CD4-positive, alpha-beta memory T cell (primary cell): ENCODE measurements around the gene TOP2B. TPM values are rescaled to one million over a fixed set of nuclear protein-coding genes. Genes with fewer than 3 reads are reported as not detected.

Experiments
- CTCF ChIA-PET: fragments of 350-600 bp; sonication (Branson Sonifier 250); formaldehyde crosslinking; loops from one replicate; lab custom pipeline; 2021; ENCODE audit warnings: inconsistent platforms; ENCODE audit not compliant: partially characterized antibody; lab: Charles Lee
- POLR2A ChIA-PET: fragments of 350-600 bp; sonication (Branson Sonifier 250); formaldehyde crosslinking; loops from one replicate; lab custom pipeline; 2021; ENCODE audit not compliant: partially characterized antibody; lab: Charles Lee
- DNase-seq, 5 donors: peaks; one replicate each; pipeline versions ENCODE4 v3.0.0 to v3.0.0-alpha.2; 2020 to 2022; ENCODE audit warnings: mixed read lengths in 1 of 5
- H3K27ac ChIP-seq: one replicate; pipeline ENCODE4 v1.7.0; 2013; ENCODE audit warnings: low read depth, low read length
- H3K27me3 ChIP-seq: 2 replicates; pipeline ENCODE4 v1.7.0; 2013; ENCODE audit warnings: mild to moderate bottlenecking, low read length, moderate library complexity; ENCODE audit not compliant: insufficient read depth
- H3K36me3 ChIP-seq: 2 replicates; pipeline ENCODE4 v1.7.0; 2013; ENCODE audit warnings: mild to moderate bottlenecking, low read length, moderate library complexity; ENCODE audit not compliant: insufficient read depth
- H3K4me1 ChIP-seq: 2 replicates; pipeline ENCODE4 v1.7.0; 2013; ENCODE audit warnings: mild to moderate bottlenecking, low read length, moderate library complexity; ENCODE audit not compliant: insufficient read depth
- H3K4me3 ChIP-seq, 2 donors: one replicate each; pipeline ENCODE4 v1.7.0; 2013; ENCODE audit warnings: low read length in 2 of 2, mild to moderate bottlenecking in 1 of 2
- H3K9me3 ChIP-seq, 2 donors: one replicate each; pipeline ENCODE4 v1.7.0; 2013; ENCODE audit warnings: low read length in 2 of 2, control low read depth in 1 of 2; ENCODE audit not compliant: control insufficient read depth in 1 of 2
- H3K27ac Mint-ChIP-seq, 7 donors: one replicate each; pipeline ENCODE4 v1.8.0; 2020 to 2021; ENCODE audit warnings: mixed read lengths in 7 of 7, mild to moderate bottlenecking in 6 of 7, inconsistent platforms in 3 of 7, moderate library complexity in 3 of 7
- H3K27me3 Mint-ChIP-seq, 2 donors: one replicate each; pipeline ENCODE4 v1.8.0; 2020 to 2021; ENCODE audit warnings: mixed read lengths in 2 of 2
- H3K36me3 Mint-ChIP-seq, 2 donors: one replicate each; pipeline ENCODE4 v1.8.0; 2020 to 2021; ENCODE audit warnings: mixed read lengths in 2 of 2, inconsistent platforms in 1 of 2, mild to moderate bottlenecking in 1 of 2
- H3K4me1 Mint-ChIP-seq, 4 donors: one replicate each; pipeline ENCODE4 v1.8.0; 2020 to 2021; ENCODE audit warnings: mixed read lengths in 4 of 4, mild to moderate bottlenecking in 1 of 4
- H3K4me3 Mint-ChIP-seq, 8 donors: one replicate each; pipeline ENCODE4 v1.8.0; 2020 to 2021; ENCODE audit warnings: mixed read lengths in 8 of 8, mild to moderate bottlenecking in 7 of 8, moderate library complexity in 6 of 8, inconsistent platforms in 3 of 8
- H3K9me3 Mint-ChIP-seq, 8 donors: one replicate each; pipeline ENCODE4 v1.8.0; 2020 to 2021; ENCODE audit warnings: mixed read lengths in 8 of 8, mild to moderate bottlenecking in 5 of 8, inconsistent platforms in 3 of 8, moderate library complexity in 1 of 8
- intact Hi-C: fragments of 100-400 bp; cut with micrococcal nuclease; formaldehyde crosslinking; loops from one replicate; pipeline ENCODE4 v1.15.1; 2023
- polyA plus RNA-seq, 2 donors: library from polyadenylated mRNA; unstranded; fragments of 300-500 nt; fragmentation: Illumina TruSeq; gene quantifications; one replicate each; pipeline ENCODE4 v1.2.3, GENCODE V29; 2021
- total RNA-seq, 2 experiments: library from RNA; stranded (reverse); gene quantifications; one replicate each; pipeline ENCODE4 v1.2.3, GENCODE V29; 2021

Gene TOP2B, protein sequence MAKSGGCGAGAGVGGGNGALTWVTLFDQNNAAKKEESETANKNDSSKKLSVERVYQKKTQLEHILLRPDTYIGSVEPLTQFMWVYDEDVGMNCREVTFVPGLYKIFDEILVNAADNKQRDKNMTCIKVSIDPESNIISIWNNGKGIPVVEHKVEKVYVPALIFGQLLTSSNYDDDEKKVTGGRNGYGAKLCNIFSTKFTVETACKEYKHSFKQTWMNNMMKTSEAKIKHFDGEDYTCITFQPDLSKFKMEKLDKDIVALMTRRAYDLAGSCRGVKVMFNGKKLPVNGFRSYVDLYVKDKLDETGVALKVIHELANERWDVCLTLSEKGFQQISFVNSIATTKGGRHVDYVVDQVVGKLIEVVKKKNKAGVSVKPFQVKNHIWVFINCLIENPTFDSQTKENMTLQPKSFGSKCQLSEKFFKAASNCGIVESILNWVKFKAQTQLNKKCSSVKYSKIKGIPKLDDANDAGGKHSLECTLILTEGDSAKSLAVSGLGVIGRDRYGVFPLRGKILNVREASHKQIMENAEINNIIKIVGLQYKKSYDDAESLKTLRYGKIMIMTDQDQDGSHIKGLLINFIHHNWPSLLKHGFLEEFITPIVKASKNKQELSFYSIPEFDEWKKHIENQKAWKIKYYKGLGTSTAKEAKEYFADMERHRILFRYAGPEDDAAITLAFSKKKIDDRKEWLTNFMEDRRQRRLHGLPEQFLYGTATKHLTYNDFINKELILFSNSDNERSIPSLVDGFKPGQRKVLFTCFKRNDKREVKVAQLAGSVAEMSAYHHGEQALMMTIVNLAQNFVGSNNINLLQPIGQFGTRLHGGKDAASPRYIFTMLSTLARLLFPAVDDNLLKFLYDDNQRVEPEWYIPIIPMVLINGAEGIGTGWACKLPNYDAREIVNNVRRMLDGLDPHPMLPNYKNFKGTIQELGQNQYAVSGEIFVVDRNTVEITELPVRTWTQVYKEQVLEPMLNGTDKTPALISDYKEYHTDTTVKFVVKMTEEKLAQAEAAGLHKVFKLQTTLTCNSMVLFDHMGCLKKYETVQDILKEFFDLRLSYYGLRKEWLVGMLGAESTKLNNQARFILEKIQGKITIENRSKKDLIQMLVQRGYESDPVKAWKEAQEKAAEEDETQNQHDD (N-terminal part only)
- total RNA-seq (100 to 1,000 TPM; 161 to 175 TPM), polyA plus RNA-seq (100 to 1,000 TPM in 1 of 2 donors, 10 to 100 TPM in 1; 28.9 to 105 TPM)

DNA sequence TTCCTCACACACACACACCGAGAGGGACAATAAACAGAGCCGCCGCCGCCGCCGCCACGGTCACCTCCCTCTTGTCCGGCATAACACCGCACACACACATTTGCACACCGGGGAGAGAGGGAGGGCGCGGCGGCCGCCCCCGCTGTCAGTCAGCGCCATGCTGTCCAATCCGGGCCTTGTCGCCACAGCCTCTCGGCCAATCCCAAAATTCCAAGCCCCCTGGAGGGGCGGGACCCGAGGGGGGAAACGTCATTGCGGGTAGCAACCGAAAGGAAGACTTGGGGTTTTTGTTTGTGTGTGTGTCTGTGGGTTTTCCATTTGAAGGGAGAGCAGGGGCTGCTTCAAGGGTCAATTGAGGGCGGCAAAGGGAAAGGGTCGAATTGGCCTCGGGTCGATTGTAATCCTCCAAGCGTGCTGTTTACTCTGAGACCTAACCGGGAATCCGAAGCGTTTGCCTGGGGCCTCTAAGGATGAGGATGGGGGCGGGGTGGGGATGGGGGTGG is at the start of gene TOP2B:
Gene TOP2B (minus strand): TSS at position 96 of the 503 bp plus-strand sequence. CDS start 610 bp downstream, outside the sequence.
- Mint-ChIP-seq H3K36me3 (peaks cover 0 to 14% of the 10 kb centered on the region in 2 donors), H3K27me3 (no peaks in the 10 kb centered on the region), H3K4me1 (peaks cover 27 to 58% (median 43%) of the 10 kb centered on the region in 4 donors), H3K27ac (peak within 1 kb of the TSS; percentile 99 to 100 (median 100)), H3K9me3 (no peaks in the 10 kb centered on the region), H3K4me3 (peak within 1 kb of the TSS; percentile 98 to 100 (median 99))
- no peaks in the 10 kb centered on the region for H3K9me3 ChIP-seq
- peak; percentile 94 to 97 (median 95) for DNase-seq
- peaks cover 45% of the 10 kb centered on the region for H3K4me1 ChIP-seq
- H3K36me3 ChIP-seq: no peaks in the 10 kb centered on the region
- intact Hi-C loops: loop anchor here (1.0 to 10.0 kb wide), 7 partner anchors 77 to 1817 kb away; partner anchors contain the start of genes NGLY1, NKIRAS1, NR1D2 and RPL15
- peak within 1 kb of the TSS; percentile 51 to 79 for H3K4me3 ChIP-seq
- ChIA-PET CTCF (interaction anchor here (1.3 to 4.8 kb wide), 5 partner anchors 16 to 193 kb away, joined by 4 to 29 read pairs (median 12); partner anchors contain the start of gene NGLY1), POLR2A (interaction anchor here (1.0 to 1.9 kb wide), 4 partner anchors 14 to 119 kb away, joined by 3 to 10 read pairs (median 8); partner anchors contain the start of gene NGLY1)
- H3K27me3 ChIP-seq: no peaks in the 10 kb centered on the region
- peak within 1 kb of the TSS; percentile 86 for H3K27ac ChIP-seq

DNA sequence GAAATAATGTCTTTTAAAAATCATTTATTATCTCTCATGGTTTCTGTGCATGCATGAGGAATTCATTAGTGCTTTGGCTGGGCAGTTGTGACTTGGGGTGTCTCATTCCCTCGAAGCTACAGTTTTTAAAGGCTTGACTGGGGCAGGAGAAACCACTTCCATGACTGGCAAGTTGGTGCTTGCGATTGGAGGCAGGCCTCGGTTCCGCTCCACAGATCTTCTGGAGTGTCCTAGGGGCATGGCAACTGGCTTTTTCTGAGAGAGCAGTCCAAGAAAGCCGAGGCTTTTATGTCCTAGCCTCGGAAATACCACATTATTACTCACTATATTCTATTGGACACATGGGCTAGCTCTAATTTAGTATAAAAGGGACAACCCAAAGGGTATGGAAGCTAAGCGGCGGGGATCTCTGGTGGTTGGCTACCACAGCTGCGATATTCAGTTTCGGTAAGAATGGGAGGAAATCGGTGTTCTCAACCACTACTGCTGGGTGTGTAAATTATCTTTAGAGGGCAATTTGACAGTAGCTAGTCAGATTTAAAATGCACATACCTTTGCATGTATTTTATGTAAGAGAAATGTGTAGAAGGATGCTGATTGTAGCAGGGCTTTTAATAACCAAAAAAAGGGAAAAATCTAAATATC is 48.8 kb upstream of the TOP2B start:
- no peak for DNase-seq

GRCh38 chr3:25711090-25711489 is 46.4 kb upstream of the TOP2B start:
- H3K36me3 Mint-ChIP-seq: no peaks in the 10 kb centered on the region
- no peak for DNase-seq
- H3K36me3 ChIP-seq: no peaks in the 10 kb centered on the region
- H3K27ac ChIP-seq: no peak overlapping the region
- intact Hi-C loops: no loop called here
- ChIA-PET POLR2A (no interaction called here), CTCF (no interaction called here)
- no peaks in the 10 kb centered on the region for H3K27me3 ChIP-seq
- H3K4me3 Mint-ChIP-seq: no peak overlapping the region
- H3K27me3 Mint-ChIP-seq: peaks cover 10 to 11% of the 10 kb centered on the region in 2 donors
- no peaks in the 10 kb centered on the region for H3K4me1 ChIP-seq
- H3K4me3 ChIP-seq: no peak overlapping the region
- H3K9me3 Mint-ChIP-seq: peaks cover 0 to 2% (median 0%) of the 10 kb centered on the region in 8 donors
- H3K27ac Mint-ChIP-seq: no peak overlapping the region
- no peaks in the 10 kb centered on the region for H3K9me3 ChIP-seq
- H3K4me1 Mint-ChIP-seq: no peaks in the 10 kb centered on the region

More for the DNA sequence above, 48.8 kb upstream of the TOP2B start:
- Histone ChIP-seq H3K36me3 (no peaks in the 10 kb centered on the region), H3K27ac (no peak overlapping the region), H3K4me1 (no peaks in the 10 kb centered on the region), H3K4me3 (no peak overlapping the region), H3K9me3 (no peaks in the 10 kb centered on the region), H3K27me3 (no peaks in the 10 kb centered on the region)
- H3K27me3 Mint-ChIP-seq: peaks cover 3 to 5% of the 10 kb centered on the region in 2 donors
- H3K4me1 Mint-ChIP-seq: peaks cover 0 to 3% (median 0%) of the 10 kb centered on the region in 4 donors
- H3K9me3 Mint-ChIP-seq: peaks cover 0 to 4% (median 0%) of the 10 kb centered on the region in 8 donors
- H3K36me3 Mint-ChIP-seq: peaks cover 5 to 7% of the 10 kb centered on the region in 2 donors
- H3K27ac Mint-ChIP-seq: no peak overlapping the region
- CTCF ChIA-PET: no interaction called here
- H3K4me3 Mint-ChIP-seq: no peak overlapping the region
- POLR2A ChIA-PET: no interaction called here
- intact Hi-C loops: no loop called here

- H3K36me3 Mint-ChIP-seq: no peaks in the 10 kb centered on the region
- no peak for DNase-seq
- no peak overlapping the region for H3K4me3 ChIP-seq
- H3K27me3 Mint-ChIP-seq: peaks cover 17 to 20% of the 10 kb centered on the region in 2 donors
- H3K4me1 Mint-ChIP-seq: no peaks in the 10 kb centered on the region
- no peak overlapping the region for H3K27ac Mint-ChIP-seq
- H3K27me3 ChIP-seq: no peaks in the 10 kb centered on the region
- H3K4me1 ChIP-seq: no peaks in the 10 kb centered on the region
- no peak overlapping the region for H3K4me3 Mint-ChIP-seq
- H3K9me3 ChIP-seq: no peaks in the 10 kb centered on the region
- H3K36me3 ChIP-seq: no peaks in the 10 kb centered on the region
- no peak overlapping the region for H3K27ac ChIP-seq
- POLR2A ChIA-PET: no interaction called here
- H3K9me3 Mint-ChIP-seq: peaks cover 0 to 2% (median 0%) of the 10 kb centered on the region in 8 donors
- CTCF ChIA-PET: no interaction called here
- intact Hi-C loops: no loop called here
Observed at GRCh38 chr3:25708036-25708435, 43.3 kb upstream of the TOP2B start.

GRCh38 chr3:25707268-25707926 is 42.7 kb upstream of the TOP2B start:
- Mint-ChIP-seq H3K4me1 (no peaks in the 10 kb centered on the region), H3K36me3 (no peaks in the 10 kb centered on the region), H3K27ac (no peak overlapping the region), H3K4me3 (no peak overlapping the region), H3K27me3 (peaks cover 17 to 24% of the 10 kb centered on the region in 2 donors), H3K9me3 (peaks cover 0 to 2% (median 0%) of the 10 kb centered on the region in 8 donors)
- H3K9me3 ChIP-seq: no peaks in the 10 kb centered on the region
- H3K36me3 ChIP-seq: no peaks in the 10 kb centered on the region
- CTCF ChIA-PET: interaction anchor here (0.6 to 1.3 kb wide), 2 partner anchors 10 to 147 kb away, joined by 3 read pairs; no protein-coding TSS in a partner anchor
- no peaks in the 10 kb centered on the region for H3K27me3 ChIP-seq
- intact Hi-C loops: no loop called here
- H3K4me1 ChIP-seq: no peaks in the 10 kb centered on the region
- no peak for DNase-seq
- H3K4me3 ChIP-seq: no peak overlapping the region
- H3K27ac ChIP-seq: no peak overlapping the region
- POLR2A ChIA-PET: no interaction called here

GRCh38 chr3:25706213-25706612 is 41.5 kb upstream of the TOP2B start:
- Histone ChIP-seq H3K9me3 (no peaks in the 10 kb centered on the region), H3K4me1 (no peaks in the 10 kb centered on the region), H3K27me3 (no peaks in the 10 kb centered on the region), H3K27ac (no peak overlapping the region), H3K36me3 (no peaks in the 10 kb centered on the region), H3K4me3 (no peak overlapping the region)
- Mint-ChIP-seq H3K27ac (no peak overlapping the region), H3K9me3 (peaks cover 0 to 2% (median 0%) of the 10 kb centered on the region in 8 donors), H3K36me3 (no peaks in the 10 kb centered on the region), H3K27me3 (peaks cover 16 to 24% of the 10 kb centered on the region in 2 donors), H3K4me1 (no peaks in the 10 kb centered on the region), H3K4me3 (no peak overlapping the region)
- POLR2A ChIA-PET: no interaction called here
- intact Hi-C loops: no loop called here
- no peak for DNase-seq
- CTCF ChIA-PET: interaction anchor here (1.3 kb wide), 1 partner anchor 9 kb away, joined by 3 read pairs; no protein-coding TSS in a partner anchor
